Bronchial epithelial cell (primary cell): ENCODE data around the gene AEBP2. TPM values are rescaled to one million over a fixed set of nuclear protein-coding genes. Genes with fewer than 3 reads are reported as not detected.

Experiments
- DNase-seq: peaks from one replicate; pipeline ENCODE4 v3.0.0-alpha.2; 2010; ENCODE audit warnings: low read depth
- FAIRE-seq: peaks from 2 replicates; lab custom pipeline; 2011; peaks lifted over from hg19 to GRCh38; lab: Jason Lieb, UNC
- H3K27me3 ChIP-seq: 2 replicates; pipeline ENCODE4 v1.5.1; 2011; ENCODE audit warnings: low read length; ENCODE audit not compliant: control insufficient read depth, insufficient read depth
- H3K36me3 ChIP-seq: 2 replicates; pipeline ENCODE4 v1.5.1; 2011; ENCODE audit warnings: low read length; ENCODE audit not compliant: control insufficient read depth, insufficient read depth
- H3K4me3 ChIP-seq: 2 replicates; pipeline ENCODE4 v1.5.1; 2011; ENCODE audit warnings: mild to moderate bottlenecking, low read depth, low read length, control low read depth
- CTCF ChIP-seq: IDR thresholded peaks from 2 replicates; pipeline ENCODE4 v1.5.1; 2011; ENCODE audit warnings: mild to moderate bottlenecking, moderate library complexity, low read length, control low read depth, inconsistent platforms; ENCODE audit not compliant: insufficient read depth, severe bottlenecking
- total RNA-seq: library from RNA; depleted of rRNA; stranded (reverse); fragments of >200 nt; gene quantifications from 2 replicates; pipeline ENCODE4 v1.2.1, GENCODE V29; 2014

The AEBP2 gene
- total RNA-seq, 1 donor from 2014 or later = 12.6 TPM

- FAIRE-seq = no peak
- Histone ChIP-seq H3K27me3 (no peaks in the 10 kb centered on the region), H3K4me3 (no peak overlapping the region), H3K36me3 (peaks cover 2% of the 10 kb centered on the region)
- peak; percentile 55 for DNase-seq
- TF ChIP-seq CTCF = no peak
Measured at GRCh38 chr12:19515179-19515578, 75.9 kb downstream of the AEBP2 start.

GRCh38 chr12:19517583-19517982, 78.3 kb downstream of the AEBP2 start:
- no peak for TF ChIP-seq CTCF
- peaks cover 2% of the 10 kb centered on the region for H3K36me3 ChIP-seq
- no peak for FAIRE-seq

GRCh38 chr12:19518209-19518608, 78.9 kb downstream of the AEBP2 start:
- peaks cover 2% of the 10 kb centered on the region for H3K36me3 ChIP-seq
- H3K4me3 ChIP-seq = no peak overlapping the region
- no peaks in the 10 kb centered on the region for H3K27me3 ChIP-seq
- TF ChIP-seq CTCF = no peak
- FAIRE-seq (no peak), DNase-seq (no peak)

More at GRCh38 chr12:19517583-19517982, 78.3 kb downstream of the AEBP2 start:
- DNase-seq = no peak
- no peak overlapping the region for H3K4me3 ChIP-seq
- no peaks in the 10 kb centered on the region for H3K27me3 ChIP-seq

GRCh38 chr12:19520646-19521415, 81.5 kb downstream of the AEBP2 start:
- no peak for DNase-seq
- Histone ChIP-seq H3K27me3 (no peaks in the 10 kb centered on the region), H3K4me3 (no peak overlapping the region), H3K36me3 (no peaks in the 10 kb centered on the region)
- FAIRE-seq = no peak
- no peak for TF ChIP-seq CTCF

GRCh38 chr12:19525274-19525673, 86.0 kb downstream of the AEBP2 start:
- Histone ChIP-seq H3K36me3 (no peaks in the 10 kb centered on the region), H3K4me3 (no peak overlapping the region), H3K27me3 (no peaks in the 10 kb centered on the region)
- no peak for TF ChIP-seq CTCF
- DNase-seq (no peak), FAIRE-seq (no peak)

- H3K36me3 ChIP-seq = no peaks in the 10 kb centered on the region
- TF ChIP-seq CTCF = no peak
- no peak overlapping the region for H3K4me3 ChIP-seq
- H3K27me3 ChIP-seq = no peaks in the 10 kb centered on the region
- no peak for DNase-seq
- no peak for FAIRE-seq
Measured at GRCh38 chr12:19527866-19528265, 88.6 kb downstream of the AEBP2 start.
